Activated CD4-positive, alpha-beta T cell treated with anti-CD3 and anti-CD28 coated beads, Interleukin-2, amount 50 U/mL, for 16 hours (primary cell): Measurements from ENCODE around the gene ITPKB.
"Not testable (repeated sequence)": the region's sequence is repeated elsewhere in the genome, so short reads cannot be mapped to it uniquely, and the experiment has no call there.

ENCODE experiments used
- DNase-seq: peaks from one replicate; pipeline ENCODE4 v3.0.0-alpha.2; 2020

The ITPKB gene

DNA sequence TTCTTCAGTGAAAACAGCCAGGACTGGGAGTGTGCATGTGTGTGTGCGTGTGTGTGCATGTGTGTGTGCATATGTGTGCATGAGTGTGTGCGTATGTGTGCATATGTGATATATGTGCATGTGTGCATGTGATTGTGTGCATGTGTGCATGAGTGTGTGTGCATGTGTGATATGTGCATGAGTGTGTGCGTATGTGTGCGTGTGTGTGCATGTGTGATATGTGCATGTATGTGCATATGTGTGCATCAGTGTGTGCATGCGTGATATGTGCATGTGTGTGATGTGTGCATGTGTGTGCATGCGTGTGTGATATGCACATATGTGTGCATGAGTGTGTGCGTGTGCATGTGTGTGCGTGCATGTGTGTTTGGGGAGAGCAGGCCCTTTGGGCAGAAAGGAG is 89.8 kb downstream of the ITPKB start:
- DNase-seq, result no peak

DNA sequence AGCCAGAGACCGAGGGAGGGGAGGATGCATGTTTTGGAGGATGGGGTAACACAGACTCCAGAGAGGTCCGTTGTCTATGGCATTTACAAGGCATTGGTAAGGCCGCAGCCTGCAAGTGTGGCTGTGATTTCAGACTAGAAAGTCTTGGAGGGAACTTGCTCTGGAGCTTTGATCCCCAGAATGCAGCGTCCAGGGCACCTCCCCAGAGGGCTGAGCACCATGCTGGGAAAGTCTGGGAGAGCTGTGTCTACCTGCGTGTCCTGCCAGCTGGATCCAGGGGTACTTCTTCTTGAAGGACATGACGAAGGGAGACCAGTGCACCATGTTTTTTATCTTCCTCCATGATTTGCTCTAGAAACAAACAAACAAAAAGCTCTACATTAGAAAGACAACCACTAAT is 90.7 kb downstream of the ITPKB start:
- no peak for DNase-seq

DNA sequence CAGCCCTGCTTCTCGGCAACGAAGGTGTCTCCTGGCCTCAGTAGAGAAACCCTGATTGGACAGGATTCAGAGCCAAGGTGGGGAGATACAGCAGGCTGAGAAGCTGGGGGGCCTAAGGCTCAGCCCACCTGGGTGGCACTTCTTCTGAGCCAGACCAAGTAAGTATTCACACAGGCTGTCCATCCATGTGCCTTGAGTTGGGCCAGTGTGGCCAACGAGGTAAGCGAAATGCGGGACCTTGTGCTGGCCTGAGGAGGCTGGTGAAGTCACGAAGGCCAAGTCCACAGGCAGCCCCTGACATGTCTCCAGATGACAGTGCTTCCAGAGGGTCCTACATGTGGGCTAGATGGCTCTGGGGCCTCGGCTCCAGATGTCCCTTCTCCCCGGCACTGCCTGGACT is 91.4 kb downstream of the ITPKB start:
- DNase-seq, result no peak

DNA sequence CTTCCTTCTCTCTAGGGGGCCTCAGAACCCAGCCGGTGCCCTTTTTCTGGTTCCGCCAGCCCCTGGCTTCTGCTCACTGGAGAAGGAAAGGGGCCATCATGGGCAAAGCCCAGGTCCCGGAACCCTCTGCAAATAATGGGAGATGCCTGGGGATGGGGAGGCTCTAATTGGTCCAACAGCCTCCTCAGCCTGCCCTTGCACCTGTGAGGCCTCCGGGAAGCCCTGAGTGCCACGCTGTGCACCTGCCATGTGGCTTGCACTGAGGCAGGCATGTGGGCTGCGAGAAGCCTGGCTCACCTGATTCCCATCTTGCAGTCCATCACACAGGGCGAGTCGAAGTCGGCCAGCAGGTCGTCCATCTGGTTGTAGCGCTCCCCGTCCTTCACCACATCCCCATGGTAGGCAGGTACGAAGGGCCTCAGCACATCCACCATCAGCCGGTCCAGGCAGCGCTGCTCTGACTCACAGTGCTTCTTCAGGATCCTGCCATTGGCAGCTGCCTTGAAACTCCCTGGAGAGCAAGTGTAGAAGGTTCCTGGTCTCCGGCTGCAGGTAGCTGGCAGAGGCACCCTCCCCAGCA is 92.1 kb downstream of the ITPKB start:
- DNase-seq, result no peak

DNA sequence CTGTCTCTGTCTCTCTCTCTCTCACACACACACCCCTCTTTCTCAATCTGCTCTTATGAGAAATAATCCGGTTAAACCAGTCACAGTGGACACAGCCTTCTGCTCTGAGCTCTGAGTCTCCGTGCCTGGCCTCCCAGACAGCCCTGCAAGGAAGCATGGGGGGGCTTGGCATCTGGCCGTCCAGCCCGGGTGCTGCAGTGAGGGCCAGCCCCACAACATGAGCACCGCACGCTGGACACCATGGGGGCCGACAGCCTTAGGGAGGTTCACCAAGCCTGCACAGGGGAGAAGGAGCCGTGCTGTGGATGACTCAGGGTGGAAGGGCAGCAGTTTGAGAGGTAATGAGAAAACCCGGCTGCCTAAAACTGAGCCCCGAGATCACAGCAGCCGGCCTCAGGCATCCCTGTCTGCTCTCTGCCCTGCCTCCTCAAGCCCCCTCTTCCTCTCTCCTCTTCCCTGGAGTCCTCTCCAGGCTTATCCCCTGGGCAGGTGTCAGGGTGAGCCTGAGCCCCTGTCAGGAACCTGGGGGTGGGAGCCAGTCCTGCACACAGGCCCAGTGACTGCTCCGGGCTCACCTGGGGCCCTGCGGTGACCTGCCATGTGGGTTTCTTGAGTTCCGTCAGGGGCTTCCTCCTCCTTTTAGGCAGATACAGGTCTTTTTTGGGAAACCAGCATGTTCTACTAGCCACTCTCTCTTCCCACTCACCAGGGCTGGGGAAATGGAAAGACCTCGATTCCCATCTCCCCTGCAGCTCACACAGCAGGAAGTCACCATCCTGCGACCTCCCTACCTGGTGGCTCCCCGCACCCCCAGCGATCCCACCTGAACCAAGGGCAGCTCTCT is 92.8 kb downstream of the ITPKB start:
- no peak for DNase-seq

DNA sequence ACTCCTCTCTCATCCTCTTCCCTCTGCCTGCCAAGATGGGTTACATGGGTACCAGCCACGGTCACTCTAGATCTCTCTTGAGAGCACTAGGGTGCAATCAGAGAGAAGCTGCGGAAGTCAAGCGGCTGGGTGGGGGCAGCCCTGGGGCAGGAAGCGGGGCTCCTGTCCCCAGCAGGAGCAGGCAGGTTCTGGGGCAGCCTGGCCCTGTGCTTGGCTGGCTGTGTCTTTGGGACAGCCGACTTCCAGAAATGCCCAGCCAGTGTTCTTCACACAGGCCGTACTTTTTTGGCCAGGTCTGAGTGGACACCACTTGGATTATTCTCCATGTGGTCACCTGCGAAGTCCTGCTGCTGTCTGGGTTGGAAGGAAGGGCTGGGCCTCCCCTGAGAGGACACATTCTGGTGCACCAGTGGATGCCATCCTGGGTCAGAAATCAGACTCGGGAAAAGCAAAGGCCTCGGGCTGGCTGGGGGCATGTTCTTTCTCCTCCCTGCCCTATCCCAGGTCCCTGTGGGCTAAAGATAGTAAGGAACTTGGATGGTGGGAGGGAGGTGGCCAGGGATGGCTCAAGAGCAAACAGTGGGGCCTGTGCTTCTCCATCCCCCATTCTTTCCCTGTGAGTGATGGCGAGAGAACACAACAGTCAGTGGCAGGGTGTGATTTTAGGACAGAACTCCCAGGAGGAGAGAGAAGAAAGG is 93.7 kb downstream of the ITPKB start:
- DNase-seq, result no peak

DNA sequence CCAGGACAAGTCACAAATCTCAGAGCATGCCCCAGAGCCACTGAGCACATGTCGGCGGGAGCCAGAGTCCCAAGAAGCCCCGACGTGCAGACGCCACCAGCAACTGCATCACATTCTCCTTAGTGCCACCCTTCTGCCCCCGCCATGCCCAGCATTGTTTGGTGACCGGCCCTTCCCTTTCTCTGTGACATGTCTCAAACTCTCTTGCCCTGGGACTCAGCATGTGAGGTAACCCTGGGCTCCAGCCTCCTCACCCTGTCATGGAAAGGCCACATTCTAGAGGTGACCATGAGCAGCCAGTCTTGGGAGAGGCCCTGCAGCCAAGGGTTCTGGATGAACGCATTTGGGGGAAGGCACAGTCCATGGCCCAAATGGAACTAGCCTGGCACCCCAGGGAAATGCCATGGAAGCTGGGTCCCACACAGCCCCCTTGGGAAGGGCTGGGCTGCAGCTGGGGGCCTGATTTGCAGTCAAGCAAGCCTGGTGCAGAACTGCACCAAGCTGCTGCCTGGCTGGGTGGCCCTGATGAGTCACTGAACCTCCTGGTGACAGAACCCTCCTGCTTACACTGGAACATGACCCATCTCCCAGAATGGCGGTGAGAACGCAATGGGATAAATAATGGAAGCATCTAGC is 94.4 kb downstream of the ITPKB start:
- no peak for DNase-seq

DNA sequence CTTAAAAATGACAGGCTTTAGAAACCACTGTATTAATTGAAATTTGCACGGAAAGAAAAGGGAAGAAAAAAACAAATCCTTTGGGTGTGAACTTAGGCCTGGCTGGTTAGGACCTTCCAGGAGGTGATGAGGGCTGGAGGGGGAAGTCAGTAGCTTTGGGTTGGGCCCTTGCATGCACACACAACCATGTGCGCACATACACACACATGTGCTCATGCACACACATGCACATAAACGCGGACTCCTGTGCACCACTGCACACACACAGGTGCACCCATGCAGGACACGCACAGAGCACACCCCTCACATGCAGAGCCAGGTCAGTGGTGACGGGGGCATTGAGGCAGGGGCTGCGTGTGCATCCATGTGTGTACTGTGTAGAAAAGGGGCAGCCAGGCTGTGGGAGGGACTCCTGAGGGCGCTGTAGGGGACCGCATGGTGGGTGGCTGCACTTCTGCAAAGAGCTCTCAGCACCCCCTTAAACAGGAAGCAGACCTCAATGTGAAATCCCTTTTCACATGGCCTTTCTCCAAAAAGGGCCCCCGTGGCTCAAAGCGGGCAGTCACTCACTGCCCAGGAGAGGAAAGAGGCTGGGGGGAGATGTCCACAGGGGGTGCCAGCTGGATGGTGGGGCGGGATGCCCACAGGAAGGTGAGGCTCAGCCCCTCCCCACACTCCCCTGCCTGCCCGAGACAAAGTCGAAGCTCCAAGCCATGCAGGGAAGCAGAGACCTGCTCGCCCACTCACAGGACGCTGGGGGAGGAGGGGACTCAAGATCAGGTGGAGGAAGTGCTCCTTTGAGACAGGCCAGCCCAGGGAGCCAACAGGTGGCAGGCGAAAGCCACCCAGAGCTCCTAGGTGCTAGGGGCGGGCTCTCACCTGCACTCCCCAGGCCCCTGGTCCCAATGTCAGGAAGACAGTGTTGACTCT is 95.2 kb downstream of the ITPKB start:
- DNase-seq, result no peak

DNA sequence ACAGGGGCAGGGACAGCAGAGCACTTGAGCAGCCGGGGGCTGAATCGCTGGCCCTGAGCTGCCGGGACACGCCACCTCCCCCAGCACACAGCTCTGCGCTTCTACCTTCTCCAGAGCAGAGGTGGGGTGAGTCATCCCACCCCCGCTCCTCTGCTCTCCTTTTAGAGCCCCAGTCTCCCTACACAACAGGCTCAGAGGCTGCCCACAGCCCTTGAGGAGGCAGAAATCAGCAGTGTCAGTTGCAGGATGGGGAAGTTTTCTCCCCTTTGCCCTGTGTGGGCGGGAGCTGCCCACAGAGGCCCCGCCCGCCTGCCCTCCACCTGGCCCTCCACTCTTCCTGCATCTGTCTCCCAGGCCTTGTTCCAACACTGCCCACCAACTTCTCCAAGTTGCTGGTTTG is 95.9 kb downstream of the ITPKB start:
- DNase-seq, result peak; percentile 77

DNA sequence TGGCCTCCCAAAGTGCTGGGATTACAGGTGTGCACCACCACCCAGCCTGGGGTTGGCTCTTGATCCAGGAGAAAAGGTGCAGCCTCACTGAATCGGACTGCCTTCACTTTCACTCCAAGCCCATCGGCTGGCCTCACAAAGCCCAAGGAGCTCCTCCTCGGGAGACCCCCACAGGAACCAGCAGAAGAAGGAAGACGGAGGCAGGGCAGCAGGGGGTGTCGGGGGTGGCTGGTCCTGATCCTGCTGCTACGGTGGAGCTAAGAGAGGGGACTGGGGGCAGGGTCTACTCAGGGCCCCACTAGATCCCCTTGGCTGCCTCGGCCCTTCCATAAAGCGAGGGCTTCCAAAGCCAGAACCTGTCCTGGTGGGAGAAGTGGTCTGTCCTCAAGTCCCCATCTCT is 96.7 kb downstream of the ITPKB start:
- DNase-seq, result no peak

DNA sequence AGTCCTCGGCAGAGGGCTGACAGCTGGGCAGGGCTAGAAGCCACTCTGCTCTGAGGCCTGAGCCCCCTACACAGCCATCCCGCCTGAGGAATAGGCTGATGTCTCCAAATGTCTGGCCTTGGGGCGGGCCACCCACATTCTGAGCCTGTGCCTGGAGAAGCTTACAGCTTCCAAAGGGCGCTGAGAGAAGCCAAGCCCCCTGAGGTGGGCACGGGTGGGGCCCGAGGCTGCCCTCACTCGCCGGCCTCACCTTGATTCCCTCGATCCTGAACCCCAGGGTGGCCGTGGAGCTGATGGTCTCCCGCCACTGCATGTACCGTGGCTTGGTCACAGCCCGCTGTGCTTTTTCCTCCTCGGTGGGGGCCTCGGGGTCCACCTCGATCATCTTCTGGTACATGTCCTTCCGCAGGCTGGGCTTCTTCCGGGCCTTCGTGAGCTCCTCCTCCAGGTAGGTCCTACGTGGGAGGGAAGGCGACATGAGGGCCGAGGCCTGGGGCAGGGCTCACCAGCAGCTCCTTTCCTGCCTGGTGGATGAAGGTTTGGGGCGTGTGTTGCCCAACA is 97.3 kb downstream of the ITPKB start:
- no peak for DNase-seq

DNA sequence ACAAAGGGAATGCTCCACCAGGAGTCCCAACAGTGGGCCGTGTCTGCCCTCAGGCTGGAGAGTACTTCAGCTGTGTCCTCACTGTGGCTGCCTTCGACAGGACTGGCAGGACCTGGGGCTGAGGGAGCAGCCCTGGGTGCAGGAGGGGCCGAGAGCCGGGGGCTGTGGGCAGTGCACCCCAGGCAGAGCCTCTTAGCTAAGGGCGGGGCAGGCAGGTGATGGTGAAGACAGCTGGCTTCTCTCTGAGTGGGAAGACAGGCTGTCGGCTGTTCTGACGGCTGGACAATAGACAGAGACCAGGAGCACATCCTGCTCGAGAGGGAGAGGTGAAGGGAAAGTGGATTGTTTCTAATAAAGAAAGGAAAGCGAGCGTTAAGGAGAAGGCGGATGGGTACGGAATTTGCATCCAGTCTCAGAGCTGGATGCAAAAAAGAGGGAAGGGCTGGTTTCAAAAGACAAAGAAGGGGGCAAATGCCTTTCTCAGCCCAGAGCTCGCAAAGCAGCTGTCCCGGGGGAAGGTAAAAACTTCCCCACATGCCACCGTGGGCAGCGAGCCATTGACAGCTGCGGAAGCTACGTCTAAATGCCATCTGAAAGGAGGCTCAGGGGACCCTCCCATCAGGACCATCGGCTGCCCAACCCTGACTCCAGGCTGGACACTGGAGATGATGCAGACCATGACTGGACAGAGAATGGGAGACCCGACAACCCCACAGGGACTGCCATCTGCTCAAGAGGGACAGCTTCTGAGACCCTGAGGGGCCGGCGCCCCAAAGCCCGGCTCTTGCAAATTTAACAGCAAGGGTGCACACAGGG is 98.6 kb downstream of the ITPKB start:
- DNase-seq, result no peak

DNA sequence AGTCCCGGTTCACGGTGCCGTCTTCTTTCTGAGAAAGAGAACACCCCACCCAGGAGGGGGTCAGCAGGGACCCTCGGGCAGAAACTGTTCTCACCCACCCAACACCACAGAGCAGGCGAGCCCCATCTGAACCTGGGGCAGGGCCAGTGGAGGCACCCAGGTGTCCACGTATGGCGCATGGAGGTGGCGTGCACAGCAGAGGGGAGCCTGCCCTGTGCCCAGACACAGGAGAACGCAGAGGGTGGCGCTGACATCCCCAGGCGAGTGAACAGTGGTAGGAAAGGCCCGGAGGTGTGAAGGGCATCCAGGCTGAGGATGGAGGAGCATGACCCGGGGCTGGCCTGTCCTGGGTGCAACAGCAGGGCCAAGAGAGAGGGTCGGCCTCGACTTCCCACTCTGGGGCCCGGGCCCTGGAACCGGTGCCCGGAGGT is 99.4 kb downstream of the ITPKB start:
- DNase-seq, result no peak

DNA sequence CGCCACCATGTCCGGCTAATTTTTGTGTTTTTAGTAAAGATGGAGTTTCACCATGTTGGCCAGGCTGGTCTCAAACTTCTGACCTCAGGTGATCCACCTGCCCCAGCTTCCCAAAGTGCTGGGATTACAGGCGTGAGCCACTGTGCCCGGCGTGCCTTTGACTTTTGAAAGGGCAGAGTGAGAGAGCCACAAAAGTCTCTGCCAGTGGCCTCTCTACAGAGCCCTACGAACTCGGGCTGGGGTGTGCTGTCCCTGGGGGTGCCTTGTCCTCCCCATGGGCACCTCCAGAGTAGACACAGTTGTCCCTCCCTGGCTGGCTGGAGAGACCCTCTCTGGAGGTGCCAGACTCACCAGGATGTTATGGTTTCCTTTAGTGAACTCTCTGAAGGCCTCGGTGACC is 99.9 kb downstream of the ITPKB start:
- DNase-seq, result not testable (repeated sequence)

DNA sequence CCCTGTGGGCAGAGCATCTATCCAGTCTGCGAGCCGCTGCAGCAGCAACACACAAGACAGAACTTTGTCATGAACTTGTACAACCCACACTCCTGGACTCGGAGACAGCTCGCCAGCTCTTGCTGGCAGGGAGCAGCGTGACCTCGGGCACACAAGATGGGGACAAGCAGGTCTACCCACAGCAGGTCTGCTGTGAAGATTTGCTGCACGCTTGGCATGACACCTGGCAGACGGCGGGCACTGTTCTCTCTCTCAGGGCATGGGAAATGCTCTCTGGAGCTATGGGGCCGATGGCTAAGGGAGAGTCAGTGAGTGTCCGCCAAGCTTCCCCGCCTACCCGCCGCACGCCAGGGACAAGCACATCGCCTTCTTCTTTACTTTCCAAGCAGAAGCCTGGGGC is 100.5 kb downstream of the ITPKB start:
- DNase-seq, result no peak

DNA sequence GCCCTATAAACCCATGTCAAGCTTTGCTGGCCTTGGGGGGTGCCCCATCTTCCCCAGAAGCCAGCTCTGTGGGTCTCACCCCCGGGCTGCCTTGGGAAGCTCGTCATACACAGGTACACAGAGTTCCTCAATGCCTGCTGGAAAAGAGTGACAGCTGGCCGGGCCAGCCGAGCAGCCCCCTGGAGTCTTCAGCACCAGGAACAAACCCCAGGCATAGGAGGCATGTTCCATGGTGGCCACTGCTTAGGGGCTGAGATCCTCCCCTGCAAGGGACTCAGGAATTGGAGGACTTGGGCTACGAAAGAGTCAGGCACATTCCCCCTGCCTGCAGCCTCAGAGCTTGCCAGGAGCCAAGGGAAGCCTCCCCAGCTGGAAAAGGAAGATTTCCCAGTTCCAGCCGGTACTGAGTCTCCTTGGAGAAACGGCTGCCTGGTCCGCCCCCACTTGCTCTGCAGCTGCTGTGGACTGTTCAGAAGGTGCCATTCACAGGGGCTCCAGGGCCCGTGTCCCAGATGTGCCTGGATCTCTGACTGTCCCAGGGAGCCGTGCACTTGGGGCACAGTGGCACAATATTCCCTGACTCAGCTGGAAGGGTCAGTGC is 101.0 kb downstream of the ITPKB start:
- DNase-seq, result no peak

DNA sequence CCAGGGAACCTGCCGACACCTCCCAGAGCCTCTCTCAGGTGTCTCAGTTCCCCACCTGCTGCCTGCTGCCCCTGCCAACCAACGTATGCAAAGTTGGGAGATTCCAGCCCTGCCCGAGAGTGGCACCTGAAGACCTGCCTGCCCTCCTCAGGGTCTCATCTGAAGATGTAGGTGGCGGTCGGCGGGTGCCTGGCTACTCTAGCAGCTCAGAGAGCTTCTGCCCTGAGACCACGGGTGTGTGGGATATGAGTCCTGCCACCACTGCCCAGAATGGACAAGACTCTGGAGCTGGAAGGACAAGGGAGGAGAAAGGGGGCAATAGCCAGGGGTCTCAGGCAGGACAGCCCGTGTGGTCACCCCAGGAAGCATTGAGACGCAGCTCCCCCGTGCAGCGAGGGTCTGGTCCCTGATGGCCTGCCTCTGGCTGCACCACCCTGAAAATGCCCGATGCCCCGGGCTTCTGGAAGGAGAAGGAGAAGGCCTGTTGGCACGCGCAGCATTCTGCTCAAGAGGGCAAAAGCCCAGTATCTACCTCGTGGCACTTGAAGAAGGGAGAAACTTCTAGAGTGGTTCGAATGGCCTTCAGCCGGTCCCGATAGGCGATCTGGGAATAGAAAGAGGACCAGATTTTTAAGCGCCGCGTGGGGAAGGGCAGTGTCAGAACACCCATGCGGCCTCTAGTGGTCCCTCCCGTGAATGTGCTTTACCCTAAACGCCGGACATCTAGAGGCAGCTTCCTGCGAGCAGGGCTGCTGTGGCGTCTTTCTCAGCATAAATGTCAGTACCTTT is 101.7 kb downstream of the ITPKB start:
- DNase-seq, result no peak

DNA sequence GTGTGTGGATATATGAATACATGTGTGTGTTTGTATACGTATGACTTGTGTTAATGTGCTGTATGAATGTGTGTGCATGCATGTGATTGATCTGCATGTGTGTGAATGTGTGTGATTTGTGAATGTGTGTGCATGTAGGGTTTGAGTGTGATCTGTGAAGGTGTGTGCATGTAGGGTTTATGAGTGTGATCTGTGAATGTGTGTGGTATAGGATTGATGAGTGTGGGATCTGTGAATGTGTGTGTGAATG is 102.3 kb downstream of the ITPKB start:
- no peak for DNase-seq

DNA sequence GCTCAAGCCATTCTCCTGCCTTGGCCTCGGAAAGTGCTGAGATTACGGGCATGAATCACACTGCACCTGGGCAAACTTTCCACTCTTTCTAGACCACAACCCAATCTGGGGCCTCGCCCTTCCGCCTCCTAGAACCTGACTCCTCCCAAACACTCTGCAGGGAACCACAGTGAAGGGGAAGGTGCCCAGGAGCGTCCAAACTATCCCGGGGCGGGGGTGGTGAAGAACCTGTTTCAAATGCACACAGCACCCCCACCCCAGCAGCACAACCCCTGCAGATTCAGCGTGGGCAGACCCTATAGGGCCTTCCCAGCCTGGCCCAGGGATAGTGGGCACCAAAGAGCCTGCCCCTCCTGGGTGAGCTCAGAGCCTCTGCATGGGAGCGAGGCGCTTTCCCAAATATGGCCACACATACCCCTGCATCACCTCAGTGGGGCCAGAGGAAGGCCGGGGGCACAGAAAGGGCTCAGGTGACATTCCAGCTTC is 103.6 kb downstream of the ITPKB start:
- DNase-seq, result peak; percentile 60

DNA sequence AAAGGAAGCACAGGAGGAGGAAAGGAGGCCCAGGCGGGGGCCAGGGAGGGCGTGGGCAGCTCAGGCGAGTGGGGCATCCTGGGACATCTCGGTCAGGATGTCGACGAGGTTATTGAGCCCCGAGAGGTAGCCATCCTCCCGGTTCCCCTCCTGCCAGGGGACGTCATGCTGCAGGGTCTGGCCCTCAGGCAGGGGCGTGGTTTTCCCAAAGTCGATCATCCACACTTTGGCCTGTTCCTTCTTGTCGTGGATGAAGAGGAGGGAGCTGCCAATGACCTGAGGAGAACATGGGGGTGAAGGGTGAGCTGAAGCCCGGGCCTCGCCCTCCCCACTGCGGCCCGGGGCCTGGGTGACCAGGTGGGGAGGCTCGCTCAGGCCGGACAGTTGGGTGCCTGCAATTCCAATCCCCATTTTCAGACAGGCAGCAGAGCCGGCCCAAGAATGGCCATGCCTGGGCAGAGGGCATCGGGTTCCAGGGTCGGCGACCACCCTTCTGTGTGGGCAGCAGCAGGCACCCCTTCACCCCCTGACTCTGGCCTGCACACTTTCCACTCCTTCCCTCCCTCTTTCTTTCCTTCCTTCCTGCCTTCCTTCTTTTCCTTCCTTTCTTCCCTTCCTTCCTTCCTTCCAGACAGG is 104.4 kb downstream of the ITPKB start:
- DNase-seq, result no peak
